ENCODE measurements around the gene ADIPOR2.

GRCh38 chr12:1643043-1643442, 47.8 kb upstream of the ADIPOR2 start:
- TF ChIP-seq EZH2 (IDR thresholded peaks at IDR 0.05; ENCODE audit: borderline replicate concordance, low read depth, low read length, poor library complexity, severe bottlenecking), result no peak
- no peak for TF ChIP-seq CTCF (conservative IDR thresholded peaks at IDR 0.05; ENCODE audit: low read depth, low read length)

Measured in A673 (cell line).